H1 (cell line): Measurements from ENCODE around the gene SCARB2. TPM values are rescaled to one million over a fixed set of nuclear protein-coding genes. Genes with fewer than 3 reads are reported as not detected.

Experiments used
- CTCF ChIA-PET: fragments of 300-600 bp; sonication (Branson Sonifier 250); formaldehyde crosslinking; loops from one replicate; lab custom pipeline; 2021; ENCODE audit not compliant: partially characterized antibody; lab: Charles Lee
- POLR2A ChIA-PET: fragments of 300-600 bp; sonication (Branson Sonifier 250); formaldehyde crosslinking; loops from one replicate; lab custom pipeline; 2021; ENCODE audit warnings: inconsistent platforms; ENCODE audit not compliant: partially characterized antibody; lab: Charles Lee
- DNase-seq, 2 experiments: peaks; one replicate each; pipeline versions ENCODE4 v3.0.0 to v3.0.0-alpha.2; 2010 to 2022; ENCODE audit warnings: low spot score in 2 of 2, low read depth in 1 of 2, mixed read lengths in 1 of 2
- FAIRE-seq: peaks from 2 replicates; lab custom pipeline; 2011; peaks lifted over from hg19 to GRCh38; lab: Jason Lieb, UNC
- H2AFZ ChIP-seq: 2 replicates; pipeline ENCODE4 v1.8.1; 2012; ENCODE audit warnings: low read length, inconsistent platforms
- H2AK5ac ChIP-seq: 2 replicates; pipeline ENCODE4 v1.6.1; 2013; ENCODE audit warnings: low read depth, low read length
- H2BK120ac ChIP-seq: replicated peaks from 2 replicates; pipeline ENCODE3; 2013; ENCODE audit warnings: low read depth, low read length, inconsistent platforms
- H2BK12ac ChIP-seq: 2 replicates; pipeline ENCODE4 v1.6.1; 2013; ENCODE audit warnings: low read depth, low read length
- H2BK15ac ChIP-seq: 2 replicates; pipeline ENCODE4 v1.6.1; 2013; ENCODE audit warnings: low read length
- H2BK20ac ChIP-seq: 2 replicates; pipeline ENCODE4 v1.6.1; 2013; ENCODE audit warnings: low read length
- H2BK5ac ChIP-seq: 2 replicates; pipeline ENCODE4 v1.6.1; 2013; ENCODE audit warnings: low read depth, low read length
- H3K14ac ChIP-seq: 2 replicates; pipeline ENCODE4 v1.6.1; 2013; ENCODE audit warnings: inconsistent platforms; ENCODE audit not compliant: insufficient read length
- H3K18ac ChIP-seq: 2 replicates; pipeline ENCODE4 v1.6.1; 2013; ENCODE audit warnings: low read length; ENCODE audit errors: extremely low read depth
- H3K23ac ChIP-seq: 2 replicates; pipeline ENCODE4 v1.6.1; 2013; ENCODE audit warnings: inconsistent platforms; ENCODE audit not compliant: insufficient read length
- H3K23me2 ChIP-seq: 2 replicates; pipeline ENCODE4 v1.6.1; 2013; ENCODE audit warnings: low read depth, low read length
- H3K27ac ChIP-seq: 2 replicates; pipeline ENCODE4 v1.6.1; 2011; ENCODE audit warnings: low read depth, low read length, inconsistent platforms
- H3K27me3 ChIP-seq, 4 experiments: replicated peaks in 1 of 4; 1 replicate in 1 of 4; 2 replicates in 3 of 4; pipeline versions ENCODE4 v1.6.1 to v1.8.1; 2011 to 2013; ENCODE audit warnings: low read length in 3 of 4, mild to moderate bottlenecking in 3 of 4, inconsistent platforms in 2 of 4, mixed read lengths in 2 of 4, moderate library complexity in 1 of 4; ENCODE audit not compliant: control insufficient read depth in 3 of 4, insufficient read depth in 3 of 4; ENCODE audit errors: extremely low read depth in 1 of 4
- H3K36me3 ChIP-seq, 4 experiments: 2 replicates each; pipeline versions ENCODE4 v1.6.1 to v1.8.1; 2011 to 2013; ENCODE audit warnings: mild to moderate bottlenecking in 4 of 4, low read length in 3 of 4, moderate library complexity in 2 of 4, control low read depth in 1 of 4, inconsistent platforms in 1 of 4; ENCODE audit not compliant: insufficient read depth in 4 of 4, control insufficient read depth in 2 of 4
- H3K4ac ChIP-seq: replicated peaks from 2 replicates; pipeline ENCODE3; 2013; ENCODE audit warnings: low read length, low read depth, mixed read lengths, inconsistent platforms; ENCODE audit not compliant: insufficient read length
- H3K4me1 ChIP-seq, 4 experiments: replicated peaks in 1 of 4; 1 replicate in 1 of 4; 2 replicates in 3 of 4; pipeline versions ENCODE4 v1.6.1 to v1.8.1; 2011 to 2013; ENCODE audit warnings: low read length in 3 of 4, inconsistent platforms in 2 of 4, mixed read lengths in 1 of 4; ENCODE audit not compliant: insufficient read depth in 4 of 4, control insufficient read depth in 3 of 4
- H3K4me2 ChIP-seq, 2 experiments: 2 replicates each; pipeline versions ENCODE4 v1.6.1 to v1.8.1; 2011 to 2013; ENCODE audit warnings: low read depth in 2 of 2, low read length in 2 of 2, control low read depth in 1 of 2, inconsistent platforms in 1 of 2, mild to moderate bottlenecking in 1 of 2; ENCODE audit not compliant: insufficient read depth in 1 of 2
- H3K4me3 ChIP-seq, 4 experiments: fragments of 200-600, 300-600 bp in 1 of 4; sonication (generic), shearing (Covaris generic), sonication (Bioruptor Twin) in 1 of 4; 2 replicates each; pipeline versions ENCODE4 v1.5.1 to v1.8.1; 2011 to 2016; ENCODE audit warnings: low read length in 4 of 4, low read depth in 3 of 4, control low read depth in 2 of 4, inconsistent platforms in 2 of 4, mild to moderate bottlenecking in 2 of 4, mixed read lengths in 1 of 4, moderate library complexity in 1 of 4; ENCODE audit not compliant: insufficient read depth in 2 of 4; ENCODE audit errors: extremely low read depth in 1 of 4
- H3K56ac ChIP-seq: replicated peaks from 2 replicates; pipeline ENCODE3; 2013; ENCODE audit warnings: low read depth, mild to moderate bottlenecking, mixed read lengths, low read length, inconsistent platforms; ENCODE audit not compliant: insufficient read length
- H3K79me1 ChIP-seq: 2 replicates; pipeline ENCODE4 v1.6.1; 2013; ENCODE audit warnings: low read depth, low read length, control low read depth
- H3K79me2 ChIP-seq, 2 experiments: 2 replicates each; pipeline versions ENCODE4 v1.6.1 to v1.8.1; 2012 to 2013; ENCODE audit warnings: low read length in 2 of 2, mild to moderate bottlenecking in 2 of 2, inconsistent platforms in 1 of 2; ENCODE audit not compliant: insufficient read depth in 2 of 2, control insufficient read depth in 1 of 2
- H3K9ac ChIP-seq, 4 experiments: replicated peaks in 1 of 4; 1 replicate in 1 of 4; 2 replicates in 3 of 4; pipeline versions ENCODE4 v1.6.1 to v1.8.1; 2011 to 2013; ENCODE audit warnings: low read depth in 3 of 4, low read length in 3 of 4, control low read depth in 2 of 4, mild to moderate bottlenecking in 2 of 4, moderate library complexity in 2 of 4, inconsistent platforms in 1 of 4; ENCODE audit errors: extremely low read depth in 1 of 4
- H3K9me3 ChIP-seq, 2 experiments: 2 replicates each; pipeline versions ENCODE4 v1.6.1 to v1.8.1; 2012 to 2013; ENCODE audit warnings: mild to moderate bottlenecking in 2 of 2, moderate library complexity in 2 of 2, control low read depth in 1 of 2, inconsistent platforms in 1 of 2, low read depth in 1 of 2, low read length in 1 of 2, mixed read lengths in 1 of 2; ENCODE audit not compliant: insufficient read depth in 2 of 2
- H4K20me1 ChIP-seq, 2 experiments: replicated peaks in 1 of 2; 2 replicates each; pipeline versions ENCODE3 to v1.8.1; 2011 to 2013; ENCODE audit warnings: inconsistent platforms in 2 of 2, low read length in 2 of 2, mild to moderate bottlenecking in 1 of 2; ENCODE audit not compliant: insufficient read depth in 2 of 2, control insufficient read depth in 1 of 2
- H4K5ac ChIP-seq: 2 replicates; pipeline ENCODE4 v1.6.1; 2013; ENCODE audit warnings: low read length, low read depth, mixed read lengths, inconsistent platforms; ENCODE audit not compliant: insufficient read length
- H4K8ac ChIP-seq: 2 replicates; pipeline ENCODE4 v1.8.0; 2013; ENCODE audit warnings: mild to moderate bottlenecking, moderate library complexity, low read length, inconsistent platforms; ENCODE audit not compliant: insufficient read depth; ENCODE audit errors: extremely low read depth
- H4K91ac ChIP-seq: replicated peaks from 2 replicates; pipeline ENCODE3; 2013; ENCODE audit warnings: low read length, mixed read lengths, inconsistent platforms; ENCODE audit not compliant: insufficient read length
- CBX8 ChIP-seq: fragments of 300-800, 300-1000 bp; sonication (generic); IDR thresholded peaks from 2 replicates; pipeline ENCODE4 v1.7.1; 2016; ENCODE audit warnings: low read depth, low read length, borderline replicate concordance
- GTF2F1 ChIP-seq: IDR thresholded peaks from 2 replicates; pipeline ENCODE4 v1.6.1; 2012; ENCODE audit warnings: low read depth, low read length, improper control_type of control experiment, borderline replicate concordance
- NANOG ChIP-seq: IDR thresholded peaks from 2 replicates; pipeline ENCODE4 v1.6.1; 2011; ENCODE audit warnings: low read length, low read depth, mild to moderate bottlenecking, inconsistent platforms; ENCODE audit not compliant: insufficient read depth, poor library complexity, severe bottlenecking
- NRF1 ChIP-seq: IDR thresholded peaks from 2 replicates; pipeline ENCODE4 v1.6.1; 2011; ENCODE audit warnings: mild to moderate bottlenecking, low read depth, low read length, improper control_type of control experiment
- RFX5 ChIP-seq: IDR thresholded peaks from 2 replicates; pipeline ENCODE4 v1.6.1; 2011; ENCODE audit warnings: low read depth, low read length, improper control_type of control experiment, borderline replicate concordance
- SAP30 ChIP-seq: fragments of 300-600 bp; sonication (generic); IDR thresholded peaks from 2 replicates; pipeline ENCODE4 v1.7.1; 2012; ENCODE audit warnings: low read length, moderate library complexity, mild to moderate bottlenecking, inconsistent platforms; ENCODE audit not compliant: insufficient read depth, insufficient replicate concordance
- whole genome bisulfite sequencing, 2 experiments: shearing (Covaris generic) in 1 of 2; methylation state at CpG; one replicate each; pipeline versions ENCODE4 v1.1.6 to v1.1.7; 2013 to 2015; ENCODE audit warnings: low lambda C conversion rate in 2 of 2, mixed read lengths in 2 of 2, inconsistent platforms in 1 of 2, low coverage in 1 of 2, missing lambda C conversion rate in 1 of 2; ENCODE audit not compliant: insufficient replicate concordance in 2 of 2, insufficient coverage in 1 of 2, insufficient read length in 1 of 2; ENCODE audit errors: extremely low coverage in 1 of 2, missing lambda C conversion rate in 1 of 2; 5-methylcytosine and 5-hydroxymethylcytosine counted together
- polyA plus RNA-seq, 7 experiments: library from polyadenylated mRNA; depleted of rRNA in 3 of 7; stranded (reverse) in 5 of 7; unstranded in 2 of 7; fragments of >200 nt in 5 of 7; fragments of 200-250 nt in 2 of 7; gene quantifications; 1 replicate in 5 of 7; 2 replicates in 1 of 7; 4 replicates in 1 of 7; pipeline versions ENCODE4 v1.2.1 to v1.2.3, GENCODE V29; 2011 to 2013; ENCODE audit warnings: missing spikeins in 2 of 7, mixed read lengths in 2 of 7
- total RNA-seq: library from RNA; stranded (reverse); fragmentation: NEBNext Ultra II Directional; extraction: Animal tissue kit (Norgen Biotek cat#: 25700); gene quantifications from 2 replicates; pipeline ENCODE4 v1.2.1, GENCODE V29; 2021
- TF ChIP-seq, protein P1 (sequence below): IDR thresholded peaks from 2 replicates; pipeline ENCODE4 v1.6.1; 2011; ENCODE audit warnings: low read depth, mild to moderate bottlenecking, low read length; ENCODE audit not compliant: insufficient read depth
- TF ChIP-seq, protein P2 (sequence below): IDR thresholded peaks from 2 replicates; pipeline ENCODE4 v1.6.1; 2011; ENCODE audit warnings: low read length, improper control_type of control experiment

The SCARB2 gene
- total and polyA plus RNA-seq, 2 of the 8 experiments (the other 6 are each of a cell fraction or from before 2014, with no cell fraction given): 18.5 to 35.7 TPM

DNA sequence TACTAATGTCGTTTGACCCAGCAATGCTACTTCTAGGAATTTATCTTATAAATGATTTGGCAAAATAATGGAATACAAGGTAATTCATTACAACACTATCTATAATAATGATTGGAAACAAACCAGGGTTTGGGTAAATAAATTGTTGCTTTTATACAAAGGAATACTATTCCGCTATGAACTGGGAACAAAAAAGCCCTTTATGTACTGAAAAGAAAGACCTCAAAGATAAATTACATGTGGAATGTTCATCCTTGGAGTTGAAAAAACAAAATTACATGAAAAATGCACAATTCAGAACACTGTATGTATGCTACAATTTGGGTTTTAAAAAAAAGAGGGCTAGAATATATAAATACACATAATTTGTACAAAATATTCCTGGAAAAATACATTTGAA is 60.3 kb downstream of the SCARB2 start:
- CTCF ChIA-PET: no interaction called here
- no peak overlapping the region for H2BK5ac ChIP-seq
- peaks cover 5% of the 10 kb centered on the region for H3K79me1 ChIP-seq
- TF ChIP-seq NANOG: no peak
- no peak for TF ChIP-seq RFX5
- no peak for TF ChIP-seq NRF1
- TF ChIP-seq SAP30: no peak
- TF ChIP-seq, protein P1, sequence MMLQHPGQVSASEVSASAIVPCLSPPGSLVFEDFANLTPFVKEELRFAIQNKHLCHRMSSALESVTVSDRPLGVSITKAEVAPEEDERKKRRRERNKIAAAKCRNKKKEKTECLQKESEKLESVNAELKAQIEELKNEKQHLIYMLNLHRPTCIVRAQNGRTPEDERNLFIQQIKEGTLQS: no peak
- TF ChIP-seq CBX8: no peak
- TF ChIP-seq, protein P2, sequence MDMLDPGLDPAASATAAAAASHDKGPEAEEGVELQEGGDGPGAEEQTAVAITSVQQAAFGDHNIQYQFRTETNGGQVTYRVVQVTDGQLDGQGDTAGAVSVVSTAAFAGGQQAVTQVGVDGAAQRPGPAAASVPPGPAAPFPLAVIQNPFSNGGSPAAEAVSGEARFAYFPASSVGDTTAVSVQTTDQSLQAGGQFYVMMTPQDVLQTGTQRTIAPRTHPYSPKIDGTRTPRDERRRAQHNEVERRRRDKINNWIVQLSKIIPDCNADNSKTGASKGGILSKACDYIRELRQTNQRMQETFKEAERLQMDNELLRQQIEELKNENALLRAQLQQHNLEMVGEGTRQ: no peak
- no peak for TF ChIP-seq GTF2F1
- H4K91ac ChIP-seq: no peak overlapping the region
- H2BK120ac ChIP-seq: no peak overlapping the region
- no peak overlapping the region for H3K23ac ChIP-seq
- no peak overlapping the region for H3K56ac ChIP-seq
- no peak overlapping the region for H3K4me2 ChIP-seq
- no peak overlapping the region for H2AFZ ChIP-seq
- peaks cover 0 to 13% of the 10 kb centered on the region in 2 experiments; a peak in 2 of 4 replicates for H3K79me2 ChIP-seq
- H3K4me3 ChIP-seq: no peak overlapping the region
- DNase-seq (no peak), FAIRE-seq (no peak)
- no peak overlapping the region for H2BK12ac ChIP-seq
- no peaks in the 10 kb centered on the region for H3K36me3 ChIP-seq
- H3K27me3 ChIP-seq: no peaks in the 10 kb centered on the region
- H3K4ac ChIP-seq: no peak overlapping the region
- H4K5ac ChIP-seq: no peak overlapping the region
- H3K4me1 ChIP-seq: no peaks in the 10 kb centered on the region
- H4K20me1 ChIP-seq: no peaks in the 10 kb centered on the region
- no peak overlapping the region for H2BK20ac ChIP-seq
- no peak overlapping the region for H3K14ac ChIP-seq
- POLR2A ChIA-PET: no interaction called here
- no peak overlapping the region for H2AK5ac ChIP-seq
- H3K18ac ChIP-seq: no peak overlapping the region
- peaks cover 2% of the 10 kb centered on the region; the same call in 1 of the 2 replicates for H3K23me2 ChIP-seq
- no peak overlapping the region for H4K8ac ChIP-seq
- no peak overlapping the region for H3K27ac ChIP-seq
- no peaks in the 10 kb centered on the region for H3K9me3 ChIP-seq
- no peak overlapping the region for H3K9ac ChIP-seq
- 91% methylated on average over 2 of the region's 2 CpGs; no CpG with 5 or more reads in 1 of the 2 experiments for WGBS, 2 experiments
- no peak overlapping the region for H2BK15ac ChIP-seq
